SHP77 (cell line): ENCODE measurements around the gene HIGD1C.
"Not testable (repeated sequence)": the region's sequence is repeated elsewhere in the genome, so short reads cannot be mapped to it uniquely, and the experiment has no call there.

ENCODE experiments used
- DNase-seq, 2 experiments: peaks; one replicate each; lab custom pipeline; 2025; lab: John Stamatoyannopoulos, UW

Gene HIGD1C

GRCh38 chr12:50952510-50952909, at the start of gene HIGD1C:
HIGD1C (plus strand) TSS chr12:50952544; CDS start chr12:50953999, 1,455 bp downstream.
- DNase-seq = no peak

GRCh38 chr12:50908479-50908878, 43.9 kb upstream of the HIGD1C start:
- not testable (repeated sequence) for DNase-seq

GRCh38 chr12:50912361-50912760, 40.0 kb upstream of the HIGD1C start:
- DNase-seq = not testable (repeated sequence)

GRCh38 chr12:50913224-50913623, 39.1 kb upstream of the HIGD1C start:
- no peak for DNase-seq

GRCh38 chr12:50914872-50915484, 37.4 kb upstream of the HIGD1C start:
- DNase-seq = no peak

GRCh38 chr12:50916292-50916691, 36.1 kb upstream of the HIGD1C start:
- no peak for DNase-seq

GRCh38 chr12:50918584-50919316, 33.6 kb upstream of the HIGD1C start:
- no peak for DNase-seq

GRCh38 chr12:50922820-50923219, 29.5 kb upstream of the HIGD1C start:
- DNase-seq = no peak

- peak in 1 of 2 experiments; percentile 12 for DNase-seq
Measured at GRCh38 chr12:50923361-50924130, 28.8 kb upstream of the HIGD1C start.

- DNase-seq = no peak
Measured at GRCh38 chr12:50924131-50924438, 28.3 kb upstream of the HIGD1C start.

GRCh38 chr12:50924439-50925341, 27.7 kb upstream of the HIGD1C start:
- peak; percentile 73 to 83 for DNase-seq

- peak; percentile 12 to 19 for DNase-seq
Measured at GRCh38 chr12:50925342-50925651, 27.0 kb upstream of the HIGD1C start.

GRCh38 chr12:50925920-50926319, 26.4 kb upstream of the HIGD1C start:
- no peak for DNase-seq

- no peak for DNase-seq
Measured at GRCh38 chr12:50926415-50926814, 25.9 kb upstream of the HIGD1C start.

GRCh38 chr12:50926932-50927331, 25.4 kb upstream of the HIGD1C start:
- DNase-seq = not testable (repeated sequence)

- DNase-seq = no peak
Measured at GRCh38 chr12:50927356-50927755, 25.0 kb upstream of the HIGD1C start.

- no peak for DNase-seq
Measured at GRCh38 chr12:50927766-50928224, 24.5 kb upstream of the HIGD1C start.

- DNase-seq = no peak
Measured at GRCh38 chr12:50928392-50928791, 24.0 kb upstream of the HIGD1C start.

GRCh38 chr12:50929831-50930230, 22.5 kb upstream of the HIGD1C start:
- no peak for DNase-seq

- DNase-seq = not testable (repeated sequence)
Measured at GRCh38 chr12:50930477-50930876, 21.9 kb upstream of the HIGD1C start.

- DNase-seq = no peak
Measured at GRCh38 chr12:50932787-50933280, 19.5 kb upstream of the HIGD1C start.
